ENCODE data around the gene RTN4RL2. TPM values are rescaled to one million over a fixed set of nuclear protein-coding genes. Genes with fewer than 3 reads are reported as not detected.

Gene RTN4RL2
- total and polyA plus RNA-seq, 12 donors: 0.33 to 1.5 (median 0.90) TPM

DNA sequence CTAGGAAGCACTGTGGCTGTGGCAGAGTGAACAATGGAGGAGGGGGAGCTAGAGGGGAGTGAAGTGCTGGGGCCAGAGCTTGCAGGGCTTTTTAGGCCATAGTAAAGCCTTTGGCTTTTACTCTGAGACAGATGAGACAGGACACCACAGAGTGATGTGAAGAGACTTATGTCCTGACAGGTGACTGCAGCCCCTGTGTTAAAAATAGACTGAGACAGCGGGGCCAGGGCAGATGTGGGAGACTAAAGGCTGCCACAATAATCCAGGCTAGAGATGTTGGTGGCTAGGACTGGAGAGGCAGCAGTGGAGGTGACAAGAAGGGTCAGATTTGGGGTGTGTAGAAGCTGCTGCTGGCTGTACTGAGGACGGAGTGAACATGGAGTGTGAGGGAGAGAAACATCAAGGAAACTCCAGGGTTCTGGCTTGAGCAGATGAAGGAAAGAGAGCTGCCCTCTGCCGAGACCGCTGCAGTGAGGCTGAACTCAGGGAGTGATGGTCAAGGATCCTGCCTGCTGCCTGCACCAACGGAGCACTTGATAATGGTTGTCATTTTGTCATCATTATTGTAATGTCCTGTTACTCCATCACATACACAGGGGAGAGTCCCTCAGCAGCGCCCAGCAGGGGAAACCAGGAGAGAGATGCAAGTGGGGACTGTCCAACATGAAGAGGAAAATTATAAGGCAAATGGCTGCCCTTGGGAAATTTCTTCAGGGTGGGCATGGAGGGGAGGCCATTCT lies 27.8 kb downstream of the RTN4RL2 start:
- H3K27me3 ChIP-seq: peaks cover 0 to 19% (median 9%) of the 10 kb centered on the region in 7 donors
- intact Hi-C loops (cut with DNase I): loop anchor here in 1 of 10 donors (10.0 kb wide), 1 partner anchor 143 kb away; no protein-coding TSS in a partner anchor
- WGBS, 2 donors: 77 to 84% methylated on average over 6 of the region's 6 CpGs
- peaks cover under 1 to 20% (median 6%) of the 10 kb centered on the region in 9 donors for H3K4me1 ChIP-seq
- no peak overlapping the region for H3K27ac ChIP-seq
- TF ChIP-seq, protein P1, sequence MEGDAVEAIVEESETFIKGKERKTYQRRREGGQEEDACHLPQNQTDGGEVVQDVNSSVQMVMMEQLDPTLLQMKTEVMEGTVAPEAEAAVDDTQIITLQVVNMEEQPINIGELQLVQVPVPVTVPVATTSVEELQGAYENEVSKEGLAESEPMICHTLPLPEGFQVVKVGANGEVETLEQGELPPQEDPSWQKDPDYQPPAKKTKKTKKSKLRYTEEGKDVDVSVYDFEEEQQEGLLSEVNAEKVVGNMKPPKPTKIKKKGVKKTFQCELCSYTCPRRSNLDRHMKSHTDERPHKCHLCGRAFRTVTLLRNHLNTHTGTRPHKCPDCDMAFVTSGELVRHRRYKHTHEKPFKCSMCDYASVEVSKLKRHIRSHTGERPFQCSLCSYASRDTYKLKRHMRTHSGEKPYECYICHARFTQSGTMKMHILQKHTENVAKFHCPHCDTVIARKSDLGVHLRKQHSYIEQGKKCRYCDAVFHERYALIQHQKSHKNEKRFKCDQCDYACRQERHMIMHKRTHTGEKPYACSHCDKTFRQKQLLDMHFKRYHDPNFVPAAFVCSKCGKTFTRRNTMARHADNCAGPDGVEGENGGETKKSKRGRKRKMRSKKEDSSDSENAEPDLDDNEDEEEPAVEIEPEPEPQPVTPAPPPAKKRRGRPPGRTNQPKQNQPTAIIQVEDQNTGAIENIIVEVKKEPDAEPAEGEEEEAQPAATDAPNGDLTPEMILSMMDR (IDR thresholded peaks at IDR 0.05): no peak
- H3K4me3 ChIP-seq: no peak overlapping the region
- peaks cover 0 to 74% (median 8%) of the 10 kb centered on the region in 9 donors for H3K36me3 ChIP-seq
- ATAC-seq (no peak), DNase-seq (no peak)
- H3K9me3 ChIP-seq: no peaks in the 10 kb centered on the region

DNA sequence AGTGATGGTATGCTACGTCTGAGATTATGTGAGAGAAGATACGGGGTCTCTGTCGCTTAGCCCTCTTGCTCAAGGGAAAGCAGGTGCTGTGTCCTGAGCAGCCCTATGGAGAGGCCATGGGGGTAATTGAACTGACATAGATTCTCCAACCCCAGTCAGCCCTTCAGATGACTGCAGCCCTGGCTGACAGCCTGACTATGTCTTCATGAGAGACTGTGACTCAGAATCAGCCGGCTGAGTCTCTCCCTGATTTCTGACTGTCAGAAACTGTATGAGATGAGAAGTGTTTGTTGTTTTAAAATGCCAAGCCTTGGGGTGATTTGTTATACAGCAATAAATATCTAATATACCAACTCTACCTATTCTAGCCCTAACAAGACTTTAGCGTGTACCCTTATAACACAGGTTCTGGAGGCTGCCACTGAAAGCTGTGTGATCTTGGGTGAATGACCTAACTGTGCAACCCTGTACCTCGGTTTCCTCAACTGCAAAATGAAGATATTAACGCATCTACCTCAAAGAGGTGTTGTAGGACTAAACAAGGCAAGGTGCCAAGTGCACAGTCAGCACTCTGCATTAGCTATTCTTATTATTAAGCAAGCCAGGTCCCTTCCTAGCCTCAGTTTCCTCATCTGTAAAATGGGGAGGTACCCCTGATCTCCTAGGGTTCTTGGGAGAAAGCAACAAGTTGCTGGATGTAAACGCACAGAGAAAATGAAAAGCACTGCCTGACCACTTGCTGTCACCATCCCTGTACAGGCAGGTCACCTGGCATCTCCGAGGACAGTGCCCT lies 30.3 kb downstream of the RTN4RL2 start:
- TF ChIP-seq, protein P1 (IDR thresholded peaks at IDR 0.05): no peak
- 93 to 94% methylated on average over 9 of the region's 9 CpGs for WGBS, 2 donors
- no peak overlapping the region for H3K4me3 ChIP-seq
- no peak overlapping the region for H3K27ac ChIP-seq
- ATAC-seq: peak in 1 of 8 donors; percentile 18
- intact Hi-C loops (cut with DNase I): loop anchor here in 3 of 10 donors (5.0 to 10.0 kb wide), 2 partner anchors 37 to 154 kb away; partner anchors contain the start of gene YPEL4 (in 1 of the 3)
- H3K9me3 ChIP-seq: no peaks in the 10 kb centered on the region
- peaks cover 0 to 65% (median 4%) of the 10 kb centered on the region in 9 donors for H3K36me3 ChIP-seq
- H3K27me3 ChIP-seq: no peaks in the 10 kb centered on the region
- DNase-seq: no peak
- peaks cover 0 to 4% (median 0%) of the 10 kb centered on the region in 9 donors for H3K4me1 ChIP-seq

DNA sequence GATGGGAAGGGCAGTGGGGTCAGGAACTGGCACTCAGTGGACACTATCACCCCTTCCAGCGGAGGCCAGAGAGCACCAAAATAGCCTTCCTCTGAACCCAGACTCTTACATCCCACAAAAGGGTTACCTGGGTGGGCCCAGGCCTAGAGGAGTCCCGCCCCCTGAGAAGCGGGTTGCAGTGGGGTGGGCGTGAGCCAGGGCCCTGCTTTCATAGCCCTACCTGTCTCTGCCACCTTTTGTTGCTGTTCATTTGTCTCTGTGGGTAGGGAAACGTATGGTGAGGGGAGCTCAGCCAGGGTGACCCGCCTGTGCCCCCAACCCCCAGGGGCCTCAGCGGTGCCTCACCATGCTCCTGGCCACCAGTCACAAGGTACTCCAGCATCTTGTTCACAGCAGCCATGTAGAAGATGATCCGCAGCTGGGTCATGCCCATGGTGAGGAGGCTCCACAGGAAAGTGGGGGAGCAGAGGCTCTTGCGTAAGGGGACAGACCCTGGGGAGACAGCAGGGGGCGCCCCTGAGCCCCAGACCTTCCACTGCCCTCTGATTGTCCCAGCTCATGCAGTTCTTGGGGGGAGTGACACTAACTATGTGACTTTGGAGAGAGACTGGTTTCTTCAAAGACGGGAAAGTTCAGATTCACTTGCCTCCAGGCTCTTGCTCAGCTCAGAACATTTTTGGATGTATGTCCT lies 31.2 kb downstream of the RTN4RL2 start:
- H3K36me3 ChIP-seq: peaks cover 0 to 65% (median 0%) of the 10 kb centered on the region in 9 donors
- H3K4me1 ChIP-seq: peaks cover 0 to 4% (median 0%) of the 10 kb centered on the region in 9 donors
- TF ChIP-seq, protein P1 (IDR thresholded peaks at IDR 0.05): peak; percentile 26 to 69 (median 61)
- DNase-seq: peak in 1 of 2 donors; percentile 62
- WGBS, 2 donors: 83 to 85% methylated on average over 11 of the region's 11 CpGs
- ATAC-seq: peak in 6 of 8 donors; percentile 21 to 48 (median 43)
- no peak overlapping the region for H3K4me3 ChIP-seq
- no peaks in the 10 kb centered on the region for H3K9me3 ChIP-seq
- intact Hi-C loops (cut with DNase I): loop anchor here in 5 of 10 donors (2.0 to 10.0 kb wide), 3 partner anchors 35 to 153 kb away; partner anchors contain the start of gene YPEL4 (in 1 of the 5)
- H3K27ac ChIP-seq: no peak overlapping the region
- H3K27me3 ChIP-seq: no peaks in the 10 kb centered on the region

Measured in heart right ventricle (tissue), 16 donors.